ENCODE results near the gene SRD5A2. TPM values are rescaled to one million over a fixed set of nuclear protein-coding genes. Genes with fewer than 3 reads are reported as not detected.

The SRD5A2 gene
- total RNA-seq, 1 donor from 2014 or later, result not detected

GRCh38 chr2:31483246-31483645 lies 97.5 kb downstream of the SRD5A2 start:
- H3K9me3 Mint-ChIP-seq, result peaks cover 13% of the 10 kb centered on the region
- no peaks in the 10 kb centered on the region for H3K36me3 Mint-ChIP-seq
- H3K4me1 Mint-ChIP-seq, result no peaks in the 10 kb centered on the region
- no peak for DNase-seq (ENCODE audit: low spot score in 2 of 2, unreplicated experiment in 2 of 2)
- no peak overlapping the region for H3K27ac Mint-ChIP-seq
- peaks cover 50% of the 10 kb centered on the region for H3K27me3 Mint-ChIP-seq (ENCODE audit: low read depth)
- no peak overlapping the region for H3K4me3 Mint-ChIP-seq
- no peak for TF ChIP-seq CTCF (IDR thresholded peaks at IDR 0.05; ENCODE audit: unreplicated experiment)

- peaks cover 8% of the 10 kb centered on the region for H3K9me3 Mint-ChIP-seq
- DNase-seq (ENCODE audit: low spot score in 2 of 2, unreplicated experiment in 2 of 2), result no peak
- H3K27me3 Mint-ChIP-seq (ENCODE audit: low read depth), result peaks cover 65% of the 10 kb centered on the region
- no peak overlapping the region for H3K27ac Mint-ChIP-seq
- H3K36me3 Mint-ChIP-seq, result no peaks in the 10 kb centered on the region
- H3K4me1 Mint-ChIP-seq, result peaks cover 6% of the 10 kb centered on the region
- TF ChIP-seq CTCF (IDR thresholded peaks at IDR 0.05; ENCODE audit: unreplicated experiment), result no peak
- no peak overlapping the region for H3K4me3 Mint-ChIP-seq
These were observed 104.1 kb downstream of the SRD5A2 start for GRCh38 chr2:31476511-31477180.

GRCh38 chr2:31475692-31476091 lies 105.0 kb downstream of the SRD5A2 start:
- no peaks in the 10 kb centered on the region for H3K36me3 Mint-ChIP-seq
- TF ChIP-seq CTCF (IDR thresholded peaks at IDR 0.05; ENCODE audit: unreplicated experiment), result no peak
- peaks cover 60% of the 10 kb centered on the region for H3K27me3 Mint-ChIP-seq (ENCODE audit: low read depth)
- peaks cover 6% of the 10 kb centered on the region for H3K4me1 Mint-ChIP-seq
- no peak for DNase-seq (ENCODE audit: low spot score in 2 of 2, unreplicated experiment in 2 of 2)
- H3K4me3 Mint-ChIP-seq, result no peak overlapping the region
- peaks cover 14% of the 10 kb centered on the region for H3K9me3 Mint-ChIP-seq
- no peak overlapping the region for H3K27ac Mint-ChIP-seq

- H3K27ac Mint-ChIP-seq, result no peak overlapping the region
- no peak for TF ChIP-seq CTCF (IDR thresholded peaks at IDR 0.05; ENCODE audit: unreplicated experiment)
- DNase-seq (ENCODE audit: low spot score in 2 of 2, unreplicated experiment in 2 of 2), result no peak
- H3K4me1 Mint-ChIP-seq, result peaks cover 6% of the 10 kb centered on the region
- H3K27me3 Mint-ChIP-seq (ENCODE audit: low read depth), result peaks cover 55% of the 10 kb centered on the region
- H3K9me3 Mint-ChIP-seq, result peaks cover 18% of the 10 kb centered on the region
- H3K36me3 Mint-ChIP-seq, result no peaks in the 10 kb centered on the region
- H3K4me3 Mint-ChIP-seq, result no peak overlapping the region
These were observed 106.4 kb downstream of the SRD5A2 start for GRCh38 chr2:31474296-31474695.

Other genes with a start within 250 kb of the SRD5A2 start
- 3.8 to 3.9 TPM (median 3.9 TPM) in 3 replicates for gene XDH, start 166.2 kb downstream of the SRD5A2 start, total RNA-seq

Data from mesothelial cell of epicardium (in vitro differentiated cells).